ENCODE measurements around the gene SLC46A2. TPM values are rescaled to one million over a fixed set of nuclear protein-coding genes. Genes with fewer than 3 reads are reported as not detected.

The SLC46A2 gene
- total and polyA plus RNA-seq, 2 donors (not counting 1 experiment from before 2014, with no cell fraction given), result 0.18 TPM; not detected in 1

DNA sequence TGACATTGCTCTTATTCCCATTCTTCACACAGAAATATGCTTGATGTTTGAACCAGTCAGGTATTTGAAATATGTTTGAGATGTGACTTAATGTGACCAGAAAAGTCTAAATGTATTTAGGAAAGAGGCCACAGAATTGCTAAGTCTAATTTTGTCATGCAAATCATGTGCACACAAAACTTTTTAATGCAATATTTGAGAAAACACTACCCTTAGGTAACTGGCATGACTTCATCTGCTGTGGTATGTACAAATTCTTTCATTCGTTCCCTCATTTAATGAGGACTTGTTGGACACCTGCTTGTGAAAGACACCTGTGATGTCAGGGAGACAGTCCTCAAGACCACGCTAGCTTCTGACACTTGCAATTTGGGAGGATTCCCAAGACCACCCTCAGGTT is 21.1 kb upstream of the SLC46A2 start:
- 100% methylated on average over 2 of the region's 2 CpGs for WGBS (ENCODE audit: insufficient coverage)
- H3K79me2 ChIP-seq (ENCODE audit: control insufficient read depth, insufficient read depth, low read length), result no peaks in the 10 kb centered on the region
- CTCF ChIA-PET, result no interaction called here

DNA sequence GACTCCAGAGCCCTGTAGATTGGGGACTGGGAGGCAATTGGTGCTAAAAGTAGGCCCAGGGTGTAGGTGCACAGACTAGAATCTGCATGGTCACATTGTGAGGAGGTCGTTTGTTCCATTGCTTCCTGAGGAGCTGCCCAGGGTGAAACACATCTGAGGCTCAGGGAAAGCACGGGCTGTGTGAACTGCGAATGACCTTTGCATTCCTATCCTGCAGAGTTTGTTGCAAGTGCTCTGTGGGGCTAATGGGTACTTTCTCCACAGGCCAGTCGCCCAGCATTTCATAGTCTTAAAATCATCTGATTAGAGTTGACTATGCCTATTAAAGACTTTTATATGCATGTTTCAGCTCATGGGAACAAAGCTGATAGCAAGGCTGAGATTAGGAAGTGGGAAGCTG is 14.4 kb upstream of the SLC46A2 start:
- DNase-seq (no peak), ATAC-seq (ENCODE audit: low read depth) (no peak)
- no peak overlapping the region for H3K4me3 Mint-ChIP-seq
- H3K4me3 ChIP-seq (ENCODE audit: control extremely low read depth in 1 of 5, extremely low read depth in 1 of 5, insufficient read depth in 1 of 5, low read depth in 2 of 5, low read length in 4 of 5), result no peak overlapping the region
- 71% methylated on average over 2 of the region's 4 CpGs for WGBS (ENCODE audit: insufficient coverage)
- ChIA-PET CTCF (interaction anchor here (0.6 to 1.8 kb wide), 4 partner anchors 8 to 469 kb away, joined by 3 to 6 read pairs (median 4); no protein-coding TSS in a partner anchor), POLR2A (no interaction called here)
- TF ChIP-seq EZH2 (IDR thresholded peaks at IDR 0.05; ENCODE audit: borderline replicate concordance, insufficient read depth, low read depth, low read length, poor library complexity, severe bottlenecking), result no peak
- TF ChIP-seq, protein P1, sequence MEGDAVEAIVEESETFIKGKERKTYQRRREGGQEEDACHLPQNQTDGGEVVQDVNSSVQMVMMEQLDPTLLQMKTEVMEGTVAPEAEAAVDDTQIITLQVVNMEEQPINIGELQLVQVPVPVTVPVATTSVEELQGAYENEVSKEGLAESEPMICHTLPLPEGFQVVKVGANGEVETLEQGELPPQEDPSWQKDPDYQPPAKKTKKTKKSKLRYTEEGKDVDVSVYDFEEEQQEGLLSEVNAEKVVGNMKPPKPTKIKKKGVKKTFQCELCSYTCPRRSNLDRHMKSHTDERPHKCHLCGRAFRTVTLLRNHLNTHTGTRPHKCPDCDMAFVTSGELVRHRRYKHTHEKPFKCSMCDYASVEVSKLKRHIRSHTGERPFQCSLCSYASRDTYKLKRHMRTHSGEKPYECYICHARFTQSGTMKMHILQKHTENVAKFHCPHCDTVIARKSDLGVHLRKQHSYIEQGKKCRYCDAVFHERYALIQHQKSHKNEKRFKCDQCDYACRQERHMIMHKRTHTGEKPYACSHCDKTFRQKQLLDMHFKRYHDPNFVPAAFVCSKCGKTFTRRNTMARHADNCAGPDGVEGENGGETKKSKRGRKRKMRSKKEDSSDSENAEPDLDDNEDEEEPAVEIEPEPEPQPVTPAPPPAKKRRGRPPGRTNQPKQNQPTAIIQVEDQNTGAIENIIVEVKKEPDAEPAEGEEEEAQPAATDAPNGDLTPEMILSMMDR (IDR thresholded peaks at IDR 0.05), result no peak
- peaks cover 3% of the 10 kb centered on the region for H3K4me1 Mint-ChIP-seq
- H3K9ac ChIP-seq (ENCODE audit: low read length), result no peak overlapping the region
- H3K79me2 ChIP-seq (ENCODE audit: control insufficient read depth, insufficient read depth, low read length), result no peaks in the 10 kb centered on the region
- intact Hi-C loops (cut with micrococcal nuclease), result no loop called here
- no peaks in the 10 kb centered on the region for H4K20me1 ChIP-seq (ENCODE audit: control insufficient read depth, insufficient read depth, low read length, poor library complexity, severe bottlenecking)
- no peak overlapping the region for H2AFZ ChIP-seq (ENCODE audit: insufficient read depth, low read depth, low read length, poor library complexity, severe bottlenecking)
- H3K4me1 ChIP-seq (ENCODE audit: control insufficient read depth in 2 of 2, insufficient read depth in 2 of 2, low read length in 2 of 2), result peaks cover 0 to 6% of the 10 kb centered on the region in 2 donors
- H3K36me3 ChIP-seq (replicated peaks in 1 of 2; ENCODE audit: control extremely low read depth in 1 of 2, control insufficient read depth in 1 of 2, extremely low read depth in 1 of 2, insufficient read depth in 2 of 2, low read length in 1 of 2), result no peaks in the 10 kb centered on the region
- H3K27me3 Mint-ChIP-seq, result peaks cover 8% of the 10 kb centered on the region
- no peaks in the 10 kb centered on the region for H3K9me3 ChIP-seq (ENCODE audit: control extremely low read depth in 1 of 3, control insufficient read depth in 2 of 3, insufficient read depth in 1 of 3, low read length in 2 of 3)
- no peak overlapping the region for H3K27ac Mint-ChIP-seq
- no peak overlapping the region for H3K27ac ChIP-seq (ENCODE audit: low read length in 2 of 2)
- H3K4me2 ChIP-seq (replicated peaks; ENCODE audit: low read depth, low read length, poor library complexity, severe bottlenecking), result no peak overlapping the region
- H3K9me3 Mint-ChIP-seq (ENCODE audit: insufficient read depth), result no peaks in the 10 kb centered on the region
- H3K27me3 ChIP-seq (replicated peaks in 1 of 4; ENCODE audit: control extremely low read depth in 1 of 4, control insufficient read depth in 3 of 4, insufficient read depth in 4 of 4, low read length in 3 of 4), result peaks cover 0 to 7% (median 3%) of the 10 kb centered on the region in 4 experiments

More for the DNA sequence above, 21.1 kb upstream of the SLC46A2 start:
- Histone ChIP-seq H2AFZ (ENCODE audit: insufficient read depth, low read depth, low read length, poor library complexity, severe bottlenecking) (no peak overlapping the region), H4K20me1 (ENCODE audit: control insufficient read depth, insufficient read depth, low read length, poor library complexity, severe bottlenecking) (no peaks in the 10 kb centered on the region), H3K4me2 (replicated peaks; ENCODE audit: low read depth, low read length, poor library complexity, severe bottlenecking) (no peak overlapping the region), H3K9me3 (ENCODE audit: control extremely low read depth in 1 of 3, control insufficient read depth in 2 of 3, insufficient read depth in 1 of 3, low read length in 2 of 3) (no peaks in the 10 kb centered on the region), H3K27ac (ENCODE audit: low read length in 2 of 2) (no peak overlapping the region), H3K27me3 (replicated peaks in 1 of 4; ENCODE audit: control extremely low read depth in 1 of 4, control insufficient read depth in 3 of 4, insufficient read depth in 4 of 4, low read length in 3 of 4) (peaks cover 0 to 2% (median 0%) of the 10 kb centered on the region in 4 experiments), H3K4me1 (ENCODE audit: control insufficient read depth in 2 of 2, insufficient read depth in 2 of 2, low read length in 2 of 2) (no peaks in the 10 kb centered on the region), H3K9ac (ENCODE audit: low read length) (no peak overlapping the region), H3K36me3 (replicated peaks in 1 of 2; ENCODE audit: control extremely low read depth in 1 of 2, control insufficient read depth in 1 of 2, extremely low read depth in 1 of 2, insufficient read depth in 2 of 2, low read length in 1 of 2) (no peaks in the 10 kb centered on the region), H3K4me3 (ENCODE audit: control extremely low read depth in 1 of 5, extremely low read depth in 1 of 5, insufficient read depth in 1 of 5, low read depth in 2 of 5, low read length in 4 of 5) (no peak overlapping the region)
- intact Hi-C loops (cut with micrococcal nuclease), result no loop called here
- POLR2A ChIA-PET, result no interaction called here
- Mint-ChIP-seq H3K27me3 (peaks cover 13% of the 10 kb centered on the region), H3K9me3 (ENCODE audit: insufficient read depth) (no peaks in the 10 kb centered on the region), H3K27ac (no peak overlapping the region), H3K4me1 (no peaks in the 10 kb centered on the region), H3K4me3 (no peak overlapping the region)
- ATAC-seq (ENCODE audit: low read depth) (no peak), DNase-seq (no peak)
- TF ChIP-seq EZH2 (IDR thresholded peaks at IDR 0.05; ENCODE audit: borderline replicate concordance, insufficient read depth, low read depth, low read length, poor library complexity, severe bottlenecking), result no peak
- TF ChIP-seq, protein P1 (IDR thresholded peaks at IDR 0.05), result no peak
